Progenitor cell of endocrine pancreas (in vitro differentiated cells): ENCODE measurements around the gene FAM53A. TPM values are rescaled to one million over a fixed set of nuclear protein-coding genes. Genes with fewer than 3 reads are reported as not detected.

Source experiments
- DNase-seq: peaks from one replicate; pipeline ENCODE4 v3.0.0; 2021; ENCODE audit warnings: low spot score; ENCODE audit not compliant: unreplicated experiment
- H3K27ac Mint-ChIP-seq: 2 replicates; pipeline ENCODE4 v1.8.0; 2021; ENCODE audit warnings: mild to moderate bottlenecking, moderate library complexity, mixed read lengths
- H3K27me3 Mint-ChIP-seq: 2 replicates; pipeline ENCODE4 v1.8.0; 2021; ENCODE audit warnings: mixed read lengths
- H3K36me3 Mint-ChIP-seq: 2 replicates; pipeline ENCODE4 v1.8.0; 2022; ENCODE audit warnings: mixed read lengths; ENCODE audit not compliant: insufficient read depth
- H3K4me1 Mint-ChIP-seq: 2 replicates; pipeline ENCODE4 v1.8.0; 2021; ENCODE audit warnings: low read depth, mixed read lengths
- H3K4me3 Mint-ChIP-seq: 2 replicates; pipeline ENCODE4 v1.8.0; 2021; ENCODE audit warnings: low read depth, mild to moderate bottlenecking, moderate library complexity, mixed read lengths
- H3K9me3 Mint-ChIP-seq: 2 replicates; pipeline ENCODE4 v1.8.0; 2021; ENCODE audit warnings: low read depth, mixed read lengths
- total RNA-seq: library from RNA; stranded (reverse); gene quantifications from 2 replicates; pipeline ENCODE4 v1.2.1, GENCODE V29; 2021
- TF ChIP-seq, protein P1 (sequence below): fragments of 200-600 bp; sonication (generic); IDR thresholded peaks from one replicate; pipeline ENCODE4 v1.5.0; 2021; ENCODE audit warnings: antibody characterized with exemption, mild to moderate bottlenecking; ENCODE audit not compliant: unreplicated experiment

Gene FAM53A
- total RNA-seq, 1 donor from 2014 or later = 3.0 TPM

DNA sequence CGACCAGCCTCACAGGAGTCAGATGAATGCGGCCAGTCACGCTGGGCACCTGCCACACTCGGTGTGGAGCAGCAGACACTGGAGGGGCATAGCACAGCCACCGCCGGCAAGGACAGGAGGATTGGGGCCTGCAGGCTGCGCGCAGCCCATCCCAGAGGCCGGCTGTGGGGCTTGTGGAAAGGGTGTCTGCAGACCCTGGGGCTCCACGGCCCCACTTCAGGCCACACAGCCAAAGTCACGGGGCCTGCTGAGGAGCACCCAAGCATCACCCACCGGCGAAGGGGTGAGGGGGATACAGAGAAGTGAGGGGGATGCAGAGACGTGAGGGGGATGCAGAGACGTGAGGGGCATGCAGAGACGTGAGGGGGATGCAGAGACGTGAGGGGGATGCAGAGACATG lies 70.1 kb downstream of the FAM53A start:
- peaks cover 6% of the 10 kb centered on the region for H3K27me3 Mint-ChIP-seq
- H3K27ac Mint-ChIP-seq = no peak overlapping the region
- no peak for DNase-seq
- peaks cover 6% of the 10 kb centered on the region for H3K4me1 Mint-ChIP-seq
- TF ChIP-seq, protein P1, sequence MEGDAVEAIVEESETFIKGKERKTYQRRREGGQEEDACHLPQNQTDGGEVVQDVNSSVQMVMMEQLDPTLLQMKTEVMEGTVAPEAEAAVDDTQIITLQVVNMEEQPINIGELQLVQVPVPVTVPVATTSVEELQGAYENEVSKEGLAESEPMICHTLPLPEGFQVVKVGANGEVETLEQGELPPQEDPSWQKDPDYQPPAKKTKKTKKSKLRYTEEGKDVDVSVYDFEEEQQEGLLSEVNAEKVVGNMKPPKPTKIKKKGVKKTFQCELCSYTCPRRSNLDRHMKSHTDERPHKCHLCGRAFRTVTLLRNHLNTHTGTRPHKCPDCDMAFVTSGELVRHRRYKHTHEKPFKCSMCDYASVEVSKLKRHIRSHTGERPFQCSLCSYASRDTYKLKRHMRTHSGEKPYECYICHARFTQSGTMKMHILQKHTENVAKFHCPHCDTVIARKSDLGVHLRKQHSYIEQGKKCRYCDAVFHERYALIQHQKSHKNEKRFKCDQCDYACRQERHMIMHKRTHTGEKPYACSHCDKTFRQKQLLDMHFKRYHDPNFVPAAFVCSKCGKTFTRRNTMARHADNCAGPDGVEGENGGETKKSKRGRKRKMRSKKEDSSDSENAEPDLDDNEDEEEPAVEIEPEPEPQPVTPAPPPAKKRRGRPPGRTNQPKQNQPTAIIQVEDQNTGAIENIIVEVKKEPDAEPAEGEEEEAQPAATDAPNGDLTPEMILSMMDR = no peak
- H3K36me3 Mint-ChIP-seq = no peaks in the 10 kb centered on the region
- no peaks in the 10 kb centered on the region for H3K9me3 Mint-ChIP-seq
- no peak overlapping the region for H3K4me3 Mint-ChIP-seq

DNA sequence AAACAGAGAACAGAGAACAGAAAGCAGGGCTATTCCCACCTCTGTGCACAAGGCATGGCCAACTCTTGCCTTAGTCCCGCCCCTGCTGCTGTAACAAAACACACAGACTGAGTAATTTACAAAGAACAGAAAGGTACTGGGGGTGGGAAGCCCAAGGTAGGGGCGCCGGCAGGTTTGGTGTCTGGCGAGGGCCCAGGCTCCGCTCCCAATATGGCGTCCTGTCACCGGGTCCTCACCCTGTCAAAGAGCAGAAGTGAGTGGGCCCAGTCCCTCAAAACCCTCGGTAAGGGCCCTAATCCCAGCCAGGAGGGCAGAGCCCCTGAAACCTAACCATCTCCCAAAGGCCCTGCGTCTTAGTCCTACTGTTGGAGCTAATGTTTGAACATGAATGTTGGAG lies 71.0 kb downstream of the FAM53A start:
- no peaks in the 10 kb centered on the region for H3K9me3 Mint-ChIP-seq
- H3K4me3 Mint-ChIP-seq = no peak overlapping the region
- DNase-seq = no peak
- TF ChIP-seq, protein P1 = no peak
- H3K27ac Mint-ChIP-seq = no peak overlapping the region
- H3K27me3 Mint-ChIP-seq = peaks cover 6% of the 10 kb centered on the region
- H3K4me1 Mint-ChIP-seq = peaks cover 6% of the 10 kb centered on the region
- no peaks in the 10 kb centered on the region for H3K36me3 Mint-ChIP-seq

DNA sequence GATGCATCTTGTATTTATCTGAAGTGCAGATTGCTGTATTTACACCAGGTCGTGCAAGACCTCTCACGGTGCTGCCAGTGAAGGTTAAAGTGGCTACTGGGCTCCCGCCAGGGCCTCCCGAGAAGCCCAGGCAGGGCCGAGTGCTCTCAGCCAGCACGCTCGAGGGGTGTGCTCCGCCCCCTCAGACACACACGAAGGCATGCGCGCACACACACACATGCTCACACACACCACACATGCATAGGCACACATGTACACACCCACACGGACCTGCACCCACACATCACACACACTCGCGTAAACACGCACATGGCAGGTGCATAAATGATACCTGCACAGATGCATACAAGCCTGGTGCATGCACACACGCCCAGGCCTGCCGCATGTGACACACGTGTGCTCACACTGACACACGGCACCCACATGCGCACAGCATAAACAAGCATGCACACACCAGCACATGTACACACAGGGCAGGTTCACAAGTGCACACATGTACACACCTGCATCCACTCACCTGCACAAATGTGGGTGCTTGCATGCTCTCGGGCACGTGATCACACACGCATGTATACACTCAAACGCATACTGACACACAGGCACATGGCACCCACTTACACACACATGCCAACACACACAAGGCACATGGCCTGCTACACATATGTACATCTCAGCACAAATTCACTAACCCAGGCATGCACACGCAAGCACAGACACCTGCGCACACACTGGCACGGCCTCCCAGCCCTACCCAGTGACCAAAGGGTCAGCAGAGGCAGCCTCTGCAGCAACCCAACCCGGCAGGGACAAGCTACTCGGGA lies 71.6 kb downstream of the FAM53A start:
- Mint-ChIP-seq H3K27me3 (peaks cover 6% of the 10 kb centered on the region), H3K36me3 (no peaks in the 10 kb centered on the region), H3K4me1 (peaks cover 6% of the 10 kb centered on the region), H3K9me3 (no peaks in the 10 kb centered on the region), H3K4me3 (no peak overlapping the region), H3K27ac (no peak overlapping the region)
- no peak for DNase-seq
- TF ChIP-seq, protein P1 = no peak

DNA sequence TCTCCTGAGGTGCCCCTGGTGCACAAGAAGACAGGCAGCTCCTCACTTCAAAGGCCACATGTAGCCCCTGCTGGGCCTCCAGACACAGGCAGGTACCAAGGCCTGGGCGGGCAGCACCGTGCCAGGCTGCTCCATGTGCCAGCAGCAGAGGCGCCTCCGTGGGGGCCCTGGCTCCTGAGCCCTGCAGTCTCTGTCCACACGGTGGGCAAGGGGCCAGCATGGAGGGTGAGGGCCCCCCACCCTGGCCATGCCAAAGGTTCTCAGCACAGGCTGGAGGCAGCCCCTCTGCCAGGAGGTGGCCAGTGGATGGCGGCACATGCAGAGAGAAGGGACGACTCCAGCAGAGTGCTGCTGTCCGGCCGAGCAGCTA lies 72.6 kb downstream of the FAM53A start:
- H3K4me3 Mint-ChIP-seq = no peak overlapping the region
- H3K36me3 Mint-ChIP-seq = no peaks in the 10 kb centered on the region
- H3K9me3 Mint-ChIP-seq = no peaks in the 10 kb centered on the region
- no peak for DNase-seq
- no peak overlapping the region for H3K27ac Mint-ChIP-seq
- peaks cover 6% of the 10 kb centered on the region for H3K4me1 Mint-ChIP-seq
- peaks cover 6% of the 10 kb centered on the region for H3K27me3 Mint-ChIP-seq
- TF ChIP-seq, protein P1 = no peak

DNA sequence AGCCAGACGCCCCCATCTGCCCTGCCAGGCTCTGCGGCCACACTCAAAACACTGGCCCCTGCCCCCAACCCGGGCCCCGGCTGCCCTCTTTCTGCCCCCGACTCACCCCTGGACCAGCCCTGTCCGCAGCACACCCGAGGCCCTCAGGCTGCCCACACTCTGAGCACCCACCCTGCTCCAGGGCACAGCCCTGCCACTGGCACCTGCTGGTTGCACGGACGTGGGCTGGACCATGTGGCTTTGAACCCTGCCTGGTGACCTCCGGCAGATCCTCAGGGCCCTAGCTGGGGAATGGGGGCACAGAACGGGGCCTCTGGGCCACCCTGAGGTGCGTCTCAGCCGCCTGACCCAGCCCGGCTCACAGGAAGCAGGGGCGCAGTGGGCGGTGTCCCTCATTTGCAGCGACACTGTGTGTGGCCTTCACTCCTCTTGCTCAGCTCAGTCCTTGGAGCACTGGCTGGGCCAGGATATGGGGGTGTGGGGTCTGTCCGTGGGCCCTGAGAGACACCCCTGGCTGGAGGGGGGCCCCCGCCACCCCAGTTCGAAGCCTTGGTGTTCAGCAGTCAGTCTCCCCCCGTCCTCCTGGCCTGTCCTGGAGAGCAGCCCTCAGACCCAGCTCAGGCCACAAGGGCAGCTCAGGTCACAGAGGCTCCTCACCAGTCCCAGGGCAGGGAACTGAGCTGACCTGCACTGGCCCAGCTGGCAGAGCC lies 73.2 kb downstream of the FAM53A start:
- peaks cover 6% of the 10 kb centered on the region for H3K27me3 Mint-ChIP-seq
- no peak overlapping the region for H3K4me3 Mint-ChIP-seq

More for the DNA sequence above, 73.2 kb downstream of the FAM53A start:
- DNase-seq = no peak
- Mint-ChIP-seq H3K4me1 (peaks cover 6% of the 10 kb centered on the region), H3K9me3 (no peaks in the 10 kb centered on the region), H3K27ac (no peak overlapping the region), H3K36me3 (no peaks in the 10 kb centered on the region)
- TF ChIP-seq, protein P1 = no peak
